ENCODE data around the gene GABPA. TPM values are rescaled to one million over a fixed set of nuclear protein-coding genes. Genes with fewer than 3 reads are reported as not detected.

Gene GABPA
- total and polyA plus RNA-seq, 9 of the 15 experiments (the other 6 are each of a cell fraction or from before 2014, with no cell fraction given), result 8.9 to 35.7 (median 22.8) TPM

DNA sequence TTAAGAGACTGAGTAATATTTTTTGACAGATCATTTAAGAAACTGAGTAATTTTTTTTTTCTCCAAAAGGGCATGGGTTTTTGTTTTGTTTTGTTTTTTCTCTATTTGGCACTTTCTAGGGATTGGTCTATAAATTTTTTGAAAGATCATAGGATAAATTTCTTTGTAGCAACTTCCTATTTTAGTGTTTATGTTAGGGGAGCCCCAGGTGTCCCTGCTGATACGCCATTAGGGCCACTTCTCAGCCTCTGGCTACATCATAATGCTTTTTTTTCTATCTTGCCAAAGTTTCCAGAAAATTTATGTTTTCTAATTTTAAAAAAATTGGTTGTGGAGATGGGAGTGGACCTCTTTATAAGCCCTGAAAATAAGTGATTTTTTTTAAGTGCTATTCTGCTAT, 2.6 kb downstream of the GABPA start:
- Histone ChIP-seq H3K79me2 (ENCODE audit: control insufficient read depth, insufficient read depth, low read length) (peaks cover 75% of the 10 kb centered on the region), H3K36me3 (ENCODE audit: control insufficient read depth, insufficient read depth, low read length) (peaks cover 18% of the 10 kb centered on the region; the same call in 1 of the 3 replicates), H3K27me3 (ENCODE audit: control insufficient read depth in 2 of 2, insufficient read depth in 2 of 2, low read length in 2 of 2) (no peaks in the 10 kb centered on the region; a peak in 1 of 5 replicates), H3K9me1 (ENCODE audit: control insufficient read depth, insufficient read depth, low read length) (no peaks in the 10 kb centered on the region), H3K9me3 (replicated peaks; ENCODE audit: control insufficient read depth, insufficient read depth, low read depth, low read length) (no peaks in the 10 kb centered on the region), H3K27ac (ENCODE audit: extremely low read depth, low read depth, low read length) (no peak overlapping the region), H3K4me1 (replicated peaks in 1 of 2; ENCODE audit: control insufficient read depth in 2 of 2, insufficient read depth in 2 of 2, low read length in 2 of 2) (peaks cover 4 to 14% of the 10 kb centered on the region in 2 experiments; a peak in 4 of 5 replicates), H3K4me3 (no peak overlapping the region), H3K4me2 (ENCODE audit: insufficient read depth, low read length) (no peak overlapping the region), H4K20me1 (replicated peaks; ENCODE audit: control insufficient read depth, insufficient read depth, low read length) (no peaks in the 10 kb centered on the region), H2AFZ (ENCODE audit: low read depth, low read length) (no peak overlapping the region), H3K9ac (ENCODE audit: insufficient read depth in 1 of 2, low read depth in 2 of 2, low read length in 2 of 2) (no peak overlapping the region)
- WGBS (ENCODE audit: insufficient coverage, low coverage, missing lambda C conversion rate), result 53% methylated on average over 1 of the region's 1 CpG
- no peak for DNase-seq (ENCODE audit: extremely low read depth in 1 of 4, low spot score in 3 of 4)
- FAIRE-seq, result no peak
- no peak for TF ChIP-seq PCBP2 (IDR thresholded peaks at IDR 0.05; ENCODE audit: low read depth, low read length, poor library complexity, severe bottlenecking)
- TF ChIP-seq, protein P1, sequence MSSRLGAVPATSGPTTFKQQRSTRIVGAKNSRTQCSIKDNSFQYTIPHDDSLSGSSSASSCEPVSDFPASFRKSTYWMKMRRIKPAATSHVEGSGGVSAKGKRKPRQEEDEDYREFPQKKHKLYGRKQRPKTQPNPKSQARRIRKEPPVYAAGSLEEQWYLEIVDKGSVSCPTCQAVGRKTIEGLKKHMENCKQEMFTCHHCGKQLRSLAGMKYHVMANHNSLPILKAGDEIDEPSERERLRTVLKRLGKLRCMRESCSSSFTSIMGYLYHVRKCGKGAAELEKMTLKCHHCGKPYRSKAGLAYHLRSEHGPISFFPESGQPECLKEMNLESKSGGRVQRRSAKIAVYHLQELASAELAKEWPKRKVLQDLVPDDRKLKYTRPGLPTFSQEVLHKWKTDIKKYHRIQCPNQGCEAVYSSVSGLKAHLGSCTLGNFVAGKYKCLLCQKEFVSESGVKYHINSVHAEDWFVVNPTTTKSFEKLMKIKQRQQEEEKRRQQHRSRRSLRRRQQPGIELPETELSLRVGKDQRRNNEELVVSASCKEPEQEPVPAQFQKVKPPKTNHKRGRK (tag; IDR thresholded peaks at IDR 0.05), result peak; percentile 29
- no peak for ATAC-seq
- BruUV-seq (replicated peaks), result no TSS peak
- CTCF ChIA-PET (ENCODE audit: low intra/inter-chr PET ratio), result no interaction called here
- intact Hi-C loops (cut with micrococcal nuclease) (no loop called here), in situ Hi-C loops (cut with MboI) (no loop called here)
- POLR2A ChIA-PET, result interaction anchor here (0.9 kb wide), 1 partner anchor 13 kb away, joined by 3 read pairs; no protein-coding TSS in a partner anchor

DNA sequence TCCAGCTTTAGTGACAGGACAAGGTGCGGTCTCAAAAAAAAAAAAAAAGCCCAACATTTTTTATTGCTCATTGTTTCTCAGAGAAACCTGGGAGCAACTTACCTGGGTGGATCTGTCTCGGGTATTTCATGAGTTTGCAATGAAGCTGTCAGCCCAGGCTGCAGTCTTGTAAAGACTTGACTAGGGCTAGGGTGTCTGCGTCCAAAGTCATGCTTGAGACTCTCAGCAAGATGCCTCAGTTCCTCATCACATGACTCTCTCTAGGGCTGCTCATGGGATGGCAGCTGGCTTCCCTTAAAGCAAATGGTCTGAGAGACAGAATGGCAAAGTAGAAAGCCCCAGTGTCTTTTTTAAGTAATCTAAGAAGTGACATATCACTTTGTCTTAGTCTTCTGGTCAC, 8.1 kb downstream of the GABPA start:
- DNase-seq (ENCODE audit: extremely low read depth in 1 of 4, low spot score in 3 of 4), result no peak
- H2AFZ ChIP-seq (ENCODE audit: low read depth, low read length), result no peak overlapping the region
- no peaks in the 10 kb centered on the region for H3K9me1 ChIP-seq (ENCODE audit: control insufficient read depth, insufficient read depth, low read length)
- BruUV-seq (replicated peaks), result no TSS peak
- ChIA-PET POLR2A (interaction anchor here (1.1 kb wide), 1 partner anchor 30 kb away, joined by 3 read pairs; no protein-coding TSS in a partner anchor), CTCF (ENCODE audit: low intra/inter-chr PET ratio) (no interaction called here)
- intact Hi-C loops (cut with micrococcal nuclease) (no loop called here), in situ Hi-C loops (cut with MboI) (no loop called here)
- 93% methylated on average over 3 of the region's 3 CpGs for WGBS (ENCODE audit: insufficient coverage, low coverage, missing lambda C conversion rate)
- FAIRE-seq, result no peak
- H3K4me1 ChIP-seq (replicated peaks in 1 of 2; ENCODE audit: control insufficient read depth in 2 of 2, insufficient read depth in 2 of 2, low read length in 2 of 2), result 0 out of 5 replicates have a peak, but pooled peaks cover 0 to under 1% of the 10 kb centered on the region in 2 experiments
- peaks cover 17% of the 10 kb centered on the region; the same call in 2 of the 3 replicates for H3K36me3 ChIP-seq (ENCODE audit: control insufficient read depth, insufficient read depth, low read length)
- H3K27me3 ChIP-seq (ENCODE audit: control insufficient read depth in 2 of 2, insufficient read depth in 2 of 2, low read length in 2 of 2), result no peaks in the 10 kb centered on the region; a peak in 1 of 5 replicates
- no peaks in the 10 kb centered on the region for H3K9me3 ChIP-seq (replicated peaks; ENCODE audit: control insufficient read depth, insufficient read depth, low read depth, low read length)
- H3K4me2 ChIP-seq (ENCODE audit: insufficient read depth, low read length), result no peak overlapping the region
- no peak for ATAC-seq
- H3K4me3 ChIP-seq, result no peak overlapping the region
- peaks cover 23% of the 10 kb centered on the region for H3K79me2 ChIP-seq (ENCODE audit: control insufficient read depth, insufficient read depth, low read length)
- H3K9ac ChIP-seq (ENCODE audit: insufficient read depth in 1 of 2, low read depth in 2 of 2, low read length in 2 of 2), result no peak overlapping the region
- H4K20me1 ChIP-seq (replicated peaks; ENCODE audit: control insufficient read depth, insufficient read depth, low read length), result no peaks in the 10 kb centered on the region
- H3K27ac ChIP-seq (ENCODE audit: extremely low read depth, low read depth, low read length), result no peak overlapping the region
- TF ChIP-seq SAP30 (IDR thresholded peaks at IDR 0.05; ENCODE audit: borderline replicate concordance, insufficient read depth, low read depth, low read length, poor library complexity, severe bottlenecking) (no peak), GATAD2A (IDR thresholded peaks at IDR 0.05) (no peak), BRD4 (IDR thresholded peaks at IDR 0.05) (no peak), ZNF778 (CRISPR knock-in tag; IDR thresholded peaks at IDR 0.05) (no peak), RFX7 (CRISPR knock-in tag; IDR thresholded peaks at IDR 0.05) (no peak)
- TF ChIP-seq, protein P2, sequence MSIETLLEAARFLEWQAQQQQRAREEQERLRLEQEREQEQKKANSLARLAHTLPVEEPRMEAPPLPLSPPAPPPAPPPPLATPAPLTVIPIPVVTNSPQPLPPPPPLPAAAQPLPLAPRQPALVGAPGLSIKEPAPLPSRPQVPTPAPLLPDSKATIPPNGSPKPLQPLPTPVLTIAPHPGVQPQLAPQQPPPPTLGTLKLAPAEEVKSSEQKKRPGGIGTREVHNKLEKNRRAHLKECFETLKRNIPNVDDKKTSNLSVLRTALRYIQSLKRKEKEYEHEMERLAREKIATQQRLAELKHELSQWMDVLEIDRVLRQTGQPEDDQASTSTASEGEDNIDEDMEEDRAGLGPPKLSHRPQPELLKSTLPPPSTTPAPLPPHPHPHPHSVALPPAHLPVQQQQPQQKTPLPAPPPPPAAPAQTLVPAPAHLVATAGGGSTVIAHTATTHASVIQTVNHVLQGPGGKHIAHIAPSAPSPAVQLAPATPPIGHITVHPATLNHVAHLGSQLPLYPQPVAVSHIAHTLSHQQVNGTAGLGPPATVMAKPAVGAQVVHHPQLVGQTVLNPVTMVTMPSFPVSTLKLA (conservative IDR thresholded peaks at IDR 0.05), result no peak
- TF ChIP-seq, protein P3, sequence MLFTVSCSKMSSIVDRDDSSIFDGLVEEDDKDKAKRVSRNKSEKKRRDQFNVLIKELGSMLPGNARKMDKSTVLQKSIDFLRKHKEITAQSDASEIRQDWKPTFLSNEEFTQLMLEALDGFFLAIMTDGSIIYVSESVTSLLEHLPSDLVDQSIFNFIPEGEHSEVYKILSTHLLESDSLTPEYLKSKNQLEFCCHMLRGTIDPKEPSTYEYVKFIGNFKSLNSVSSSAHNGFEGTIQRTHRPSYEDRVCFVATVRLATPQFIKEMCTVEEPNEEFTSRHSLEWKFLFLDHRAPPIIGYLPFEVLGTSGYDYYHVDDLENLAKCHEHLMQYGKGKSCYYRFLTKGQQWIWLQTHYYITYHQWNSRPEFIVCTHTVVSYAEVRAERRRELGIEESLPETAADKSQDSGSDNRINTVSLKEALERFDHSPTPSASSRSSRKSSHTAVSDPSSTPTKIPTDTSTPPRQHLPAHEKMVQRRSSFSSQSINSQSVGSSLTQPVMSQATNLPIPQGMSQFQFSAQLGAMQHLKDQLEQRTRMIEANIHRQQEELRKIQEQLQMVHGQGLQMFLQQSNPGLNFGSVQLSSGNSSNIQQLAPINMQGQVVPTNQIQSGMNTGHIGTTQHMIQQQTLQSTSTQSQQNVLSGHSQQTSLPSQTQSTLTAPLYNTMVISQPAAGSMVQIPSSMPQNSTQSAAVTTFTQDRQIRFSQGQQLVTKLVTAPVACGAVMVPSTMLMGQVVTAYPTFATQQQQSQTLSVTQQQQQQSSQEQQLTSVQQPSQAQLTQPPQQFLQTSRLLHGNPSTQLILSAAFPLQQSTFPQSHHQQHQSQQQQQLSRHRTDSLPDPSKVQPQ (CRISPR knock-in tag; IDR thresholded peaks at IDR 0.05; ENCODE audit: borderline replicate concordance), result no peak
